Measurements from ENCODE around the gene SDHAF2. TPM values are rescaled to one million over a fixed set of nuclear protein-coding genes. Genes with fewer than 3 reads are reported as not detected.
A peak's percentile ranks its signal among the peaks of the same experiment; 100 is the strongest.

Gene SDHAF2
- total and polyA plus RNA-seq, 2 of the 13 experiments (the other 11 are each of a cell fraction or from before 2014, with no cell fraction given): 44.2 to 70.4 TPM

GRCh38 chr11:61488651-61489291 lies 58.8 kb downstream of the SDHAF2 start (continued):
- no peak for TF ChIP-seq U2AF1 (optimal IDR thresholded peaks at IDR 0.05; ENCODE audit: low read depth, low read length)
- TF ChIP-seq MAF1 (CRISPR knock-in tag; IDR thresholded peaks at IDR 0.05; ENCODE audit: borderline replicate concordance): no peak
- no peak for TF ChIP-seq ZNF382 (CRISPR knock-in tag; IDR thresholded peaks at IDR 0.05; ENCODE audit: borderline replicate concordance)
- TF ChIP-seq PTBP1 (IDR thresholded peaks at IDR 0.05; ENCODE audit: low read depth, low read length, poor library complexity, severe bottlenecking): no peak
- no peak for TF ChIP-seq ZNF562 (CRISPR knock-in tag; IDR thresholded peaks at IDR 0.05; ENCODE audit: borderline replicate concordance)
- 0 out of 2 replicates have a peak, but pooled peaks have one; percentile 8 for TF ChIP-seq ZMYM3 (CRISPR knock-in tag; IDR thresholded peaks at IDR 0.05)
- TF ChIP-seq ZFP37 (CRISPR knock-in tag; IDR thresholded peaks at IDR 0.05; ENCODE audit: borderline replicate concordance): no peak
- no peak for TF ChIP-seq RERE (CRISPR knock-in tag; IDR thresholded peaks at IDR 0.05; ENCODE audit: low read depth)
- TF ChIP-seq HOMEZ (CRISPR knock-in tag; IDR thresholded peaks at IDR 0.05; ENCODE audit: low read depth): no peak
- no peak for TF ChIP-seq STAG1 (CRISPR knock-in tag; IDR thresholded peaks at IDR 0.05)
- no peak for TF ChIP-seq NFIC (IDR thresholded peaks at IDR 0.05; ENCODE audit: low read length)
- TF ChIP-seq NR1H2 (CRISPR knock-in tag; IDR thresholded peaks at IDR 0.05; ENCODE audit: borderline replicate concordance, low read depth): no peak; the same call in 1 of the 2 replicates
- no peak for TF ChIP-seq RBFOX2 (IDR thresholded peaks at IDR 0.05; ENCODE audit: low read depth, low read length)
- TF ChIP-seq ZNF513 (CRISPR knock-in tag; conservative IDR thresholded peaks at IDR 0.05): no peak
- TF ChIP-seq RBM22 (optimal IDR thresholded peaks at IDR 0.05; ENCODE audit: low read length): no peak
- TF ChIP-seq ZNF292 (CRISPR knock-in tag; IDR thresholded peaks at IDR 0.05; ENCODE audit: borderline replicate concordance, low read depth): peak; percentile 70
- no peak for TF ChIP-seq ZBTB20 (CRISPR knock-in tag; IDR thresholded peaks at IDR 0.05; ENCODE audit: borderline replicate concordance, low read depth)
- 0 out of 2 replicates have a peak, but pooled peaks have one; percentile 15 for TF ChIP-seq NFYC (CRISPR knock-in tag; IDR thresholded peaks at IDR 0.05)
- peak; percentile 71 for TF ChIP-seq TFE3 (CRISPR knock-in tag; IDR thresholded peaks at IDR 0.05)
- no peak for TF ChIP-seq RFX5 (IDR thresholded peaks at IDR 0.05; ENCODE audit: low read depth, low read length)
